ENCODE data around the gene MAFB. TPM values are rescaled to one million over a fixed set of nuclear protein-coding genes. Genes with fewer than 3 reads are reported as not detected.

Gene MAFB
- total and polyA plus RNA-seq, 2 donors from 2014 or later: 10.4 to 39.6 TPM

DNA sequence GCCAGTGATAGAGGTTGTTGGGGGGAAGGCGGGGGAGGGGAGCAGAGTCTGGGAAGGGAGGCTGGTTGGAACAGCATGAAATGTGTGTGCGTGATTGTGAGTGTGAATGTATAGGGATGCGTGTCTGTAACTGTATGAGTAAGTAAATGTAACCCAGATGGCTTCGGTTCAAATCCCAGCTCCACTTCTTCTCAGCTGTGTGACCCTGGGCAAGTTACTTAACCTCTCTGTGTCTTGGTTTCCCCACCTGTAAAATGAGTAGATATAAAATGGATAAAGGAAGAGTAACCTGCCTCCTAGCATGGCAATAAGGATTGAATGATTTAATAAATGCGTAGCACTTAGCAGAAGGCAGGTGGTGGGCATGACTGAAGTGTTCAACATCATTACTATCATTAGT, 24.1 kb downstream of the MAFB start:
- H3K27me3 ChIP-seq (ENCODE audit: control insufficient read depth, insufficient read depth, low read length): no peaks in the 10 kb centered on the region
- H3K36me3 ChIP-seq (ENCODE audit: control insufficient read depth in 2 of 3, insufficient read depth in 3 of 3, low read length in 3 of 3): no peaks in the 10 kb centered on the region
- intact Hi-C loops (cut with DNase I): no loop called here
- TF ChIP-seq, protein P1, sequence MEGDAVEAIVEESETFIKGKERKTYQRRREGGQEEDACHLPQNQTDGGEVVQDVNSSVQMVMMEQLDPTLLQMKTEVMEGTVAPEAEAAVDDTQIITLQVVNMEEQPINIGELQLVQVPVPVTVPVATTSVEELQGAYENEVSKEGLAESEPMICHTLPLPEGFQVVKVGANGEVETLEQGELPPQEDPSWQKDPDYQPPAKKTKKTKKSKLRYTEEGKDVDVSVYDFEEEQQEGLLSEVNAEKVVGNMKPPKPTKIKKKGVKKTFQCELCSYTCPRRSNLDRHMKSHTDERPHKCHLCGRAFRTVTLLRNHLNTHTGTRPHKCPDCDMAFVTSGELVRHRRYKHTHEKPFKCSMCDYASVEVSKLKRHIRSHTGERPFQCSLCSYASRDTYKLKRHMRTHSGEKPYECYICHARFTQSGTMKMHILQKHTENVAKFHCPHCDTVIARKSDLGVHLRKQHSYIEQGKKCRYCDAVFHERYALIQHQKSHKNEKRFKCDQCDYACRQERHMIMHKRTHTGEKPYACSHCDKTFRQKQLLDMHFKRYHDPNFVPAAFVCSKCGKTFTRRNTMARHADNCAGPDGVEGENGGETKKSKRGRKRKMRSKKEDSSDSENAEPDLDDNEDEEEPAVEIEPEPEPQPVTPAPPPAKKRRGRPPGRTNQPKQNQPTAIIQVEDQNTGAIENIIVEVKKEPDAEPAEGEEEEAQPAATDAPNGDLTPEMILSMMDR (IDR thresholded peaks at IDR 0.05; ENCODE audit: borderline replicate concordance, extremely low read depth, insufficient read depth): no peak
- H3K4me3 ChIP-seq (ENCODE audit: low read length in 3 of 3): no peak overlapping the region
- H3K9ac ChIP-seq (ENCODE audit: low read length in 3 of 3): no peak overlapping the region
- FAIRE-seq (no peak), DNase-seq (no peak)
- no peak overlapping the region for H3K27ac ChIP-seq (ENCODE audit: low read depth in 2 of 2, low read length in 2 of 2)
- H3K4me1 ChIP-seq (ENCODE audit: control insufficient read depth in 2 of 3, insufficient read depth in 2 of 3, low read depth in 1 of 3, low read length in 3 of 3): no peaks in the 10 kb centered on the region
- H3K9me3 ChIP-seq (ENCODE audit: control insufficient read depth in 2 of 3, insufficient read depth in 1 of 3, low read length in 3 of 3): peaks cover 0 to 2% (median 0%) of the 10 kb centered on the region in 3 donors

DNA sequence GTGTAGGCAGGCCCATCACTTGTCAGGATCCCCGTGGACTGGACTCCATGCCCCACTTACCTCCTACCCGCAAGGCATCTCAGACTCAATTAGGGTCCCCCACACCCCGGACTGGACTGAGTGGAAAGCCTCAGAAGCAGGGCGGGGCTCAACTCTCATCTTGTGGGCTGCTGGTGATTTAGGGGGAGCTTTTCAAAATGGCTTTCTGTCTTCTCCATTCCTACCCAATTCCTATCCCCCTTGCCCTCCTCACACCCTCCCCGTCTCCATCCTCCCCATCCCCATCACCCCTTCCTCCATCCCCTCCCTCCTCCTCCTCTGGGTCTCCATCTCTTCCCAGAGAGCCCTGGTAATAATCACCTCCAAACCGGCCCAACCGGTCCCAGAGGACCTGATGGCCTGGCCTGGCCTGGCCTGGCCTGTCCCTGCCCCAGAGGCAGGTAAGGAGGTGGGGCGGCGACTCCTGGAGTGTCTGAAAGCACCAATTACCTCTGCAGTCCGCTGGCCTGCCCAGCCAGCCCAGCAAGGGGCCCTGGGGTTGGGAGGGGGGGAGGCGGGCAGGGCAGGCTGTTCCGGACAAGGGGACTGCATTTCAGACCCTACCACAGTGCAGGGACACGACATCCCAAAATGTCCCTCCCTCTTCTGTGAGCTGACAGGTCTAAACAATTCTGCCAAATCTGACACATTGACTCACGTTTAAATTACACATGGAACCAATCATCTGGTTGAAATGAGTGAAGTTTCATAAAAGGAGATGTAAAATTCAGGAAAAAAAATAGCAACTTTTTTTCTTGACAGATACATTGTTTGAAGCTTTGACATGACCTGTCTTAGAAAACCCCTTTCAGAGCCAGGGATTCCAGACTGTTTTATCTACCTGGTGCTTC, 24.8 kb downstream of the MAFB start:
- Histone ChIP-seq H3K27me3 (ENCODE audit: control insufficient read depth, insufficient read depth, low read length) (no peaks in the 10 kb centered on the region), H3K9ac (ENCODE audit: low read length in 3 of 3) (no peak overlapping the region), H3K4me3 (ENCODE audit: low read length in 3 of 3) (no peak overlapping the region), H3K36me3 (ENCODE audit: control insufficient read depth in 2 of 3, insufficient read depth in 3 of 3, low read length in 3 of 3) (no peaks in the 10 kb centered on the region), H3K4me1 (ENCODE audit: control insufficient read depth in 2 of 3, insufficient read depth in 2 of 3, low read depth in 1 of 3, low read length in 3 of 3) (no peaks in the 10 kb centered on the region), H3K9me3 (ENCODE audit: control insufficient read depth in 2 of 3, insufficient read depth in 1 of 3, low read length in 3 of 3) (peaks cover 0 to 2% (median 0%) of the 10 kb centered on the region in 3 donors), H3K27ac (ENCODE audit: low read depth in 2 of 2, low read length in 2 of 2) (no peak overlapping the region)
- DNase-seq (peak; percentile 44 to 84 (median 59)), FAIRE-seq (no peak)
- TF ChIP-seq, protein P1 (IDR thresholded peaks at IDR 0.05; ENCODE audit: borderline replicate concordance, extremely low read depth, insufficient read depth): no peak
- intact Hi-C loops (cut with DNase I): no loop called here

DNA sequence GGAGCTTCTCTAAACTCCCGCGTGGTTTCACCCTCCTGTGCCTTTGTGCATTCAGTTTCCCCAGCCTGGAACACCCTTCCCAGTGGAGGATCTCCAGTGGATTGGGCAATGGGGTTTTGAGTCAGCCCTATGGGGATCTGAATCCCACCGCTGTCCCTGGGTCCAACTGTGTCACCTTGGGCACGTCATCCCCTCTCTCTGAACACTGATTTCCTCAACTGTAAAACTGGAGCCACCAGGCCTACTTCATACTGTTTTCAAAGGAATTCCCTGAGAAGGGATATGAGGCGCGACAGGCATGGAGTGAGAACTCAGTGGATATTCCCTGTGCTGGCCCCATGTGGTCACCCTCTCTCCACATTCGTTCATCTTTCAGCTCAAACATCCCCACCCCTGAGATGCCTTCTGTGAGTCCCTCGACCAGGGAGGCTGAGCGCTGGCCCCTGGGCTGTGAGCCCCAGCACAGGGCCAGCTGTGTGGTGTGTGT, 25.7 kb downstream of the MAFB start:
- FAIRE-seq (no peak), DNase-seq (peak in 2 of 5 donors; percentile 64 to 75)
- no peak overlapping the region for H3K27ac ChIP-seq (ENCODE audit: low read depth in 2 of 2, low read length in 2 of 2)
- intact Hi-C loops (cut with DNase I): no loop called here
- TF ChIP-seq, protein P1 (IDR thresholded peaks at IDR 0.05; ENCODE audit: borderline replicate concordance, extremely low read depth, insufficient read depth): no peak
- peaks cover 0 to 2% (median 0%) of the 10 kb centered on the region in 3 donors for H3K9me3 ChIP-seq (ENCODE audit: control insufficient read depth in 2 of 3, insufficient read depth in 1 of 3, low read length in 3 of 3)
- H3K36me3 ChIP-seq (ENCODE audit: control insufficient read depth in 2 of 3, insufficient read depth in 3 of 3, low read length in 3 of 3): no peaks in the 10 kb centered on the region
- no peak overlapping the region for H3K9ac ChIP-seq (ENCODE audit: low read length in 3 of 3)
- no peak overlapping the region for H3K4me3 ChIP-seq (ENCODE audit: low read length in 3 of 3)
- no peaks in the 10 kb centered on the region for H3K4me1 ChIP-seq (ENCODE audit: control insufficient read depth in 2 of 3, insufficient read depth in 2 of 3, low read depth in 1 of 3, low read length in 3 of 3)
- no peaks in the 10 kb centered on the region for H3K27me3 ChIP-seq (ENCODE audit: control insufficient read depth, insufficient read depth, low read length)

Data from kidney (tissue), 14 donors.